HL-60 (cell line): ENCODE measurements around the gene SPTBN1.

Experiments used
- CTCF ChIP-seq: IDR thresholded peaks from one replicate; pipeline ENCODE4 v1.5.1; 2011; ENCODE audit warnings: low read length, control low read depth, inconsistent platforms; ENCODE audit not compliant: insufficient read depth
- POLR2AphosphoS5 ChIP-seq: IDR thresholded peaks from 2 replicates; pipeline ENCODE4 v1.6.1; 2012; ENCODE audit warnings: low read depth
- TF ChIP-seq, protein P1 (sequence below): IDR thresholded peaks from 2 replicates; pipeline ENCODE4 v1.6.1; 2012; ENCODE audit warnings: low read depth; ENCODE audit not compliant: insufficient replicate concordance

DNA sequence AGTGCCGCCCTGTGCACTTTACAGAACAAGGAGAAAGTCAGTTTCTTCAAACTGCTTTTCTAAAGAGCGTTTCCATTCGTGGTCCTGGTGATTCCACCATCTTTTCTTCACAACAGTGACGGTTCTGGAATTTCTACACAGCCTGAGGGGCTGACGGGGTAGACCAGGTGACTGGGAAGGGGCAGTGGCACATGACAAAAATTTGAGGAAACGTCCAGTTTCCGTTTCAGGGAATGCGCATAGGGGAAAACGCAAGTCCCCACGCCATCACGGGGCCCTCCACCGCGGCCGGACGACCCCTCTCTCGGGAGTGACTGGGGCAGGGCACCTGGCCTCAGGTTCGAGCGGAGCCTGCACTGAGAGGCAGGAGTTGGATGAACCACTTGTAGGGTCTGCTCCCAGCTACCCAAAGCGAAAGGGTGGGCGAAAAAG is 980 bp upstream of the SPTBN1 start:
- TF ChIP-seq CTCF, result no peak
- TF ChIP-seq, protein P1, sequence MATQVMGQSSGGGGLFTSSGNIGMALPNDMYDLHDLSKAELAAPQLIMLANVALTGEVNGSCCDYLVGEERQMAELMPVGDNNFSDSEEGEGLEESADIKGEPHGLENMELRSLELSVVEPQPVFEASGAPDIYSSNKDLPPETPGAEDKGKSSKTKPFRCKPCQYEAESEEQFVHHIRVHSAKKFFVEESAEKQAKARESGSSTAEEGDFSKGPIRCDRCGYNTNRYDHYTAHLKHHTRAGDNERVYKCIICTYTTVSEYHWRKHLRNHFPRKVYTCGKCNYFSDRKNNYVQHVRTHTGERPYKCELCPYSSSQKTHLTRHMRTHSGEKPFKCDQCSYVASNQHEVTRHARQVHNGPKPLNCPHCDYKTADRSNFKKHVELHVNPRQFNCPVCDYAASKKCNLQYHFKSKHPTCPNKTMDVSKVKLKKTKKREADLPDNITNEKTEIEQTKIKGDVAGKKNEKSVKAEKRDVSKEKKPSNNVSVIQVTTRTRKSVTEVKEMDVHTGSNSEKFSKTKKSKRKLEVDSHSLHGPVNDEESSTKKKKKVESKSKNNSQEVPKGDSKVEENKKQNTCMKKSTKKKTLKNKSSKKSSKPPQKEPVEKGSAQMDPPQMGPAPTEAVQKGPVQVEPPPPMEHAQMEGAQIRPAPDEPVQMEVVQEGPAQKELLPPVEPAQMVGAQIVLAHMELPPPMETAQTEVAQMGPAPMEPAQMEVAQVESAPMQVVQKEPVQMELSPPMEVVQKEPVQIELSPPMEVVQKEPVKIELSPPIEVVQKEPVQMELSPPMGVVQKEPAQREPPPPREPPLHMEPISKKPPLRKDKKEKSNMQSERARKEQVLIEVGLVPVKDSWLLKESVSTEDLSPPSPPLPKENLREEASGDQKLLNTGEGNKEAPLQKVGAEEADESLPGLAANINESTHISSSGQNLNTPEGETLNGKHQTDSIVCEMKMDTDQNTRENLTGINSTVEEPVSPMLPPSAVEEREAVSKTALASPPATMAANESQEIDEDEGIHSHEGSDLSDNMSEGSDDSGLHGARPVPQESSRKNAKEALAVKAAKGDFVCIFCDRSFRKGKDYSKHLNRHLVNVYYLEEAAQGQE, result no peak
- TF ChIP-seq POLR2AphosphoS5, result no peak
